Kidney epithelial cell (primary cell): Measurements from ENCODE around the gene ATXN7. TPM values are rescaled to one million over a fixed set of nuclear protein-coding genes. Genes with fewer than 3 reads are reported as not detected.

Experiments
- DNase-seq: peaks from one replicate; pipeline ENCODE4 v3.0.0-alpha.2; 2010; ENCODE audit warnings: low read depth
- H3K27me3 ChIP-seq: 2 replicates; pipeline ENCODE4 v1.6.0; 2011; ENCODE audit warnings: low read length; ENCODE audit not compliant: control insufficient read depth, insufficient read depth
- H3K36me3 ChIP-seq: 2 replicates; pipeline ENCODE4 v1.5.1; 2011; ENCODE audit warnings: low read length; ENCODE audit not compliant: control insufficient read depth, insufficient read depth
- H3K4me3 ChIP-seq: 2 replicates; pipeline ENCODE4 v1.5.1; 2011; ENCODE audit warnings: low read depth, mild to moderate bottlenecking, control low read depth, low read length
- total RNA-seq: library from RNA; depleted of rRNA; stranded (reverse); fragments of >200 nt; gene quantifications from 2 replicates; pipeline ENCODE4 v1.2.3, GENCODE V29; 2015
- TF ChIP-seq, protein P1 (sequence below): IDR thresholded peaks from 2 replicates; pipeline ENCODE4 v1.5.1; 2011; ENCODE audit warnings: mild to moderate bottlenecking, moderate library complexity, low read length, control low read depth, inconsistent platforms; ENCODE audit not compliant: insufficient read depth, poor library complexity, severe bottlenecking

ATXN7 gene
- total RNA-seq, 1 donor from 2014 or later: 12.3 TPM

DNA sequence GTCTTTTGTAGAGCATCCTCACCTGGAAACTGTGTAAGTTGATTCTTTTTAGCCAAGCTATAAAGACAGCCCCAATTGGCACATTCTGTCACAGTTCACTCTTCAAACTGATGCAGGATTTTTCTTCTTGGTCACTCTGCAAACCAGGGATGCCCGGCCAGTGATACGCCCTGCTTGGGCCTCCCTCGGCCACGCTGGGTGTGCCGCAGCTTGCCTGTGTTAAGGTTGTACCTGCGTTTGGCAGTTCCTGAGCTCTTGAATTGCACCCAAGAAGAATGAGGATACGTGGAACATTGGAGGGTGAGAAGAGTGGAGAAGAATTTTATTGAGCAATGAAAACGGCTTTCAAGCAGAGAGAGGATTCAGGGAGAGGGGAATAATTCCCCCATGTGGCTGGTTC lies 109.7 kb downstream of the ATXN7 start:
- TF ChIP-seq, protein P1, sequence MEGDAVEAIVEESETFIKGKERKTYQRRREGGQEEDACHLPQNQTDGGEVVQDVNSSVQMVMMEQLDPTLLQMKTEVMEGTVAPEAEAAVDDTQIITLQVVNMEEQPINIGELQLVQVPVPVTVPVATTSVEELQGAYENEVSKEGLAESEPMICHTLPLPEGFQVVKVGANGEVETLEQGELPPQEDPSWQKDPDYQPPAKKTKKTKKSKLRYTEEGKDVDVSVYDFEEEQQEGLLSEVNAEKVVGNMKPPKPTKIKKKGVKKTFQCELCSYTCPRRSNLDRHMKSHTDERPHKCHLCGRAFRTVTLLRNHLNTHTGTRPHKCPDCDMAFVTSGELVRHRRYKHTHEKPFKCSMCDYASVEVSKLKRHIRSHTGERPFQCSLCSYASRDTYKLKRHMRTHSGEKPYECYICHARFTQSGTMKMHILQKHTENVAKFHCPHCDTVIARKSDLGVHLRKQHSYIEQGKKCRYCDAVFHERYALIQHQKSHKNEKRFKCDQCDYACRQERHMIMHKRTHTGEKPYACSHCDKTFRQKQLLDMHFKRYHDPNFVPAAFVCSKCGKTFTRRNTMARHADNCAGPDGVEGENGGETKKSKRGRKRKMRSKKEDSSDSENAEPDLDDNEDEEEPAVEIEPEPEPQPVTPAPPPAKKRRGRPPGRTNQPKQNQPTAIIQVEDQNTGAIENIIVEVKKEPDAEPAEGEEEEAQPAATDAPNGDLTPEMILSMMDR: no peak
- Histone ChIP-seq H3K36me3 (no peaks in the 10 kb centered on the region), H3K4me3 (no peak overlapping the region), H3K27me3 (no peaks in the 10 kb centered on the region)
- no peak for DNase-seq

DNA sequence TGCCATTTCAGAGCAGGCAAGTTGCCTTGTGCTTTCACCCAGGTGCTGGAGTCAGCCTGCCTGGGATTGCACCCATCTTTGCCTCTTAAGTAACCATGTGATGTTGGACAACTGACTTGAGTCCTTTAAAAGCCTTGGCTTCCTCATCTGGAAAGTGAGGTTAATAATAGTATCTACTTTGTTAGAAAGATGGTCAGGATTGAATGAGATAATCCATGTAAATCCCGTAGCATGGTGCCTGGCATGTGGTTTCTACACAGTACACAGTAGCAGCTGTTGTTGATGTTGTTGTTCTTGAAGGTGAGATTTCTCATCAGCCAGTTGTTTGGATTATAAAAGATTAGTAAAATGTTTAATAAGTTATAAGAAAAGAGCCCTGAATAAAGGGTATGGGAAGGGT lies 110.8 kb downstream of the ATXN7 start:
- Histone ChIP-seq H3K27me3 (no peaks in the 10 kb centered on the region), H3K36me3 (no peaks in the 10 kb centered on the region), H3K4me3 (no peak overlapping the region)
- no peak for DNase-seq
- TF ChIP-seq, protein P1: no peak

DNA sequence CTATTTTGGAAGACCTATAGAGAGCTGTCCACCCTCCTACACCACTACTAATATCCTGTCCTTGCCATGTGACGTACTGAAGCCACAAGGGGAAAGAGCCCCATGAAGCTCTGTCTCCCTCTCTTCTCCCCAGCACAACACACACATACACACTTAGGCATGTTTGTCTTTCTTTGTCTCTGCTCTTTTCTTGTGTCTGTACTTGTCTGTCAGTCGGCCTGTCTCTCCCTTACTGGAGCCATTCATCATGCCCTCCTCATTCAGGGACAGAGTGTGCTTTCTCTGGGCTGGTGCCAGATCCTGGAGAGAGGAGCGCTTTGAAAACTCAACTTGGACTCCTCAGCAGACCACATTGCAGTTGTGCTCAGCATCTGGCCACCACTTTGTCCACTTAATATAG lies 112.1 kb downstream of the ATXN7 start:
- no peaks in the 10 kb centered on the region for H3K27me3 ChIP-seq
- DNase-seq: no peak
- no peak overlapping the region for H3K4me3 ChIP-seq
- TF ChIP-seq, protein P1: no peak
- H3K36me3 ChIP-seq: no peaks in the 10 kb centered on the region

DNA sequence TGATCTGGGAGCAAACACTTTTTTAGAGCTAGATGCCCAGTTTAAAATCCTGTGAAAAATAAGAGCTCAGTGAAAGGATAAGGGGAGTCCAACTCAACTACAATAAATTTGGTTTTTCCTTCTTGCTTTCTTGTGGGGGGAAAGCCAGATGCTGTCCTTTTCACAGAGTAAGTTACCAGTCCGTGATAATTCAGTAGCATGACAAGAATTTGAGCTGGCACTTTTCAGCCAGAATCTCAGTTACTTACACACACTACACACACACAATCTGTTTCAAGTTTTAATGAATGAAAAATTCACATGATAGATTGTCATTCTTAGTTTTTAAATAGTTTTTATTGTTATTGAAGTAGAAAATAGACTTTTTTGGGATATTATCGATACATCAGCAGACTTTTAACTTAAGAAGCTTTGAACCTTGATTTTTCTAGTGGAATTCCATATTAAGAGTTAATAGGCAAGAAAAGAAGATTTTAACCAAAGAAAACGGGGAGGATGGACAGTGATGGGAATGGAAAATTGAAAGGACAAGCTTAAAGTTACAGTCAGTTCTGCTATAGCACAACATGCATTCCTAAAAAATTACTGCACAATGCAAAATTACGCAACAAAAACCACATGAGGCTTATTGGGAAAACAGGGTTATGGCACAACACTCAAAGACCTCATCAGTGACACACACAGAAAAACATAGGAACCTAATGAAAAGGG lies 112.6 kb downstream of the ATXN7 start:
- DNase-seq: no peak
- TF ChIP-seq, protein P1: no peak
- Histone ChIP-seq H3K27me3 (no peaks in the 10 kb centered on the region), H3K4me3 (no peak overlapping the region), H3K36me3 (no peaks in the 10 kb centered on the region)

DNA sequence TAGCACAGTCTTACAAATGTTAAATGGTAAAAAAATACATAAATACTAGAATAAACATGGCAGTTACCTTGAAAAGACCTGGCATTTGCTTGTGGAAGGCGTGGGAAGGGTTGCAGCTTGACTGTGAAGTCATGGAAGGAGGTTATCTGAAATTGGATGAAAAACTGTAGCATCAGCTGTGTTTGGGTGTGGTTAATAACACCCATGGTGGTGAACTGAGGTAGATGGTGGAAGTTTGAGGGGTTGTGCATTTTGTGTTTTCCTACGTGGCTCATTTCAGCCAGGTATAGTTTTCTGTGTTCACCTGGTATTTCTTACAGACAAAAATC lies 113.2 kb downstream of the ATXN7 start:
- no peak for DNase-seq
- H3K27me3 ChIP-seq: no peaks in the 10 kb centered on the region
- TF ChIP-seq, protein P1: no peak
- no peaks in the 10 kb centered on the region for H3K36me3 ChIP-seq
- no peak overlapping the region for H3K4me3 ChIP-seq

DNA sequence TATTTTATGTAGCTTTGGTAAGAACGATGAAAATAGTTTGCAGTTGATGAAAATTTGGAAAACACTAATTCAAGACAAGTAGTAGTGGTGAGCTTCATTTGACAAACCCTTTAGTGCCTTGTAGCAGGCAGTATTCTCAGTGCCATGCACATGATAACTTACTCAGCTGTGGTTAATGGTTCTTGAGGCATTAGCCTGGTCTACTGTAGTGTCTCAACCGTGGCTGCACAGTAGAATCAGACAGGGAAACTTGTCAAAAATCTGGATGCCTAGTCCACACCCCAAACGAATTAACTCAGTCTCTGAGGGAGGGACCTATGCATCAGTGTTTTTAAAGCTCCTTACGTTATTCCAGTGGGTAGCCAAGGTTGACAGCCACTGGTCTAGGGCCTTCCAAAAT lies 114.2 kb downstream of the ATXN7 start:
- DNase-seq: no peak
- Histone ChIP-seq H3K36me3 (no peaks in the 10 kb centered on the region), H3K4me3 (no peak overlapping the region), H3K27me3 (no peaks in the 10 kb centered on the region)
- TF ChIP-seq, protein P1: no peak
